OCI-LY3 (cell line): ENCODE data around the gene ZBTB6.
A peak's percentile ranks its signal among the peaks of the same experiment; 100 is the strongest.

ENCODE experiments used
- H2AFZ ChIP-seq: fragments of 200-600, 300-600 bp; shearing (Covaris generic); 2 replicates; pipeline ENCODE4 v1.6.0; 2014; ENCODE audit warnings: antibody characterized with exemption, low read depth, low read length
- H3K27ac ChIP-seq: fragments of 200-600, 300-600 bp; sonication (generic); 2 replicates; pipeline ENCODE4 v1.5.1; 2014; ENCODE audit warnings: mild to moderate bottlenecking, low read length, moderate library complexity, mixed read lengths
- H3K27me3 ChIP-seq: fragments of 200-600, 300-600 bp; sonication (generic); 2 replicates; pipeline ENCODE4 v1.6.1; 2014; ENCODE audit warnings: low read depth, low read length, mixed read lengths
- H3K36me3 ChIP-seq: fragments of 200-600, 300-600 bp; sonication (generic); replicated peaks from 2 replicates; pipeline ENCODE3; 2014; ENCODE audit warnings: low read depth, low read length, mixed read lengths
- H3K4me1 ChIP-seq: fragments of 300-600, 200-600 bp; sonication (generic); 2 replicates; pipeline ENCODE4 v1.6.1; 2014; ENCODE audit warnings: low read length, mixed read lengths
- H3K4me2 ChIP-seq: fragments of 200-600, 300-600 bp; sonication (generic); 2 replicates; pipeline ENCODE4 v1.6.1; 2014; ENCODE audit warnings: low read length, mixed read lengths
- H3K4me3 ChIP-seq: fragments of 300-600, 200-600 bp; sonication (generic); 2 replicates; pipeline ENCODE4 v1.5.1; 2014; ENCODE audit warnings: antibody characterized with exemption, mild to moderate bottlenecking, low read length, moderate library complexity
- H3K79me2 ChIP-seq: fragments of 300-600, 200-600 bp; shearing (Covaris generic); 2 replicates; pipeline ENCODE4 v1.6.1; 2014; ENCODE audit warnings: mild to moderate bottlenecking, low read length, mixed read lengths
- H3K9ac ChIP-seq: fragments of 300-600, 200-600 bp; shearing (Covaris generic); 2 replicates; pipeline ENCODE4 v1.6.0; 2014; ENCODE audit warnings: mild to moderate bottlenecking, low read length, moderate library complexity
- H3K9me3 ChIP-seq: fragments of 200-600, 300-600 bp; shearing (Covaris generic); 2 replicates; pipeline ENCODE4 v1.6.1; 2014; ENCODE audit warnings: low read length, mixed read lengths; ENCODE audit not compliant: insufficient read depth
- H4K20me1 ChIP-seq: fragments of 200-600, 300-600 bp; sonication (generic); 2 replicates; pipeline ENCODE4 v1.6.1; 2016; ENCODE audit warnings: low read length, mixed read lengths; ENCODE audit not compliant: insufficient read depth
- CTCF ChIP-seq: fragments of 200-600, 300-600 bp; sonication (generic); IDR thresholded peaks from 2 replicates; pipeline ENCODE4 v1.5.1; 2014; ENCODE audit warnings: antibody characterized with exemption, low read length, low read depth
- EZH2phosphoT487 ChIP-seq: fragments of 200-600 bp; shearing (Covaris generic); IDR thresholded peaks from 2 replicates; pipeline ENCODE4 v1.6.1; 2018; ENCODE audit warnings: antibody characterized with exemption, mixed run types, low read depth

ZBTB6 gene

GRCh38 chr9:122936464-122936863 is 23.3 kb upstream of the ZBTB6 start:
- no peaks in the 10 kb centered on the region for H3K9me3 ChIP-seq
- TF ChIP-seq EZH2phosphoT487 (no peak), CTCF (no peak)
- no peak overlapping the region for H3K4me3 ChIP-seq
- no peak overlapping the region for H2AFZ ChIP-seq
- H3K27me3 ChIP-seq, result no peaks in the 10 kb centered on the region
- peaks cover 2% of the 10 kb centered on the region; the same call in 1 of the 2 replicates for H4K20me1 ChIP-seq
- no peak overlapping the region for H3K9ac ChIP-seq
- peaks cover 16% of the 10 kb centered on the region for H3K36me3 ChIP-seq
- no peak overlapping the region for H3K4me2 ChIP-seq
- peaks cover 15% of the 10 kb centered on the region for H3K4me1 ChIP-seq
- no peak overlapping the region for H3K27ac ChIP-seq
- H3K79me2 ChIP-seq, result peaks cover 57% of the 10 kb centered on the region

- Histone ChIP-seq H3K9me3 (no peaks in the 10 kb centered on the region; the same call in 1 of the 2 replicates), H2AFZ (peak within 1 kb of the TSS; percentile 51), H3K4me3 (peak within 1 kb of the TSS; percentile 94), H3K4me1 (peaks cover 18% of the 10 kb centered on the region), H3K79me2 (peaks cover 88% of the 10 kb centered on the region), H4K20me1 (no peaks in the 10 kb centered on the region), H3K4me2 (peak within 1 kb of the TSS; percentile 77), H3K36me3 (peaks cover 11% of the 10 kb centered on the region), H3K27me3 (no peaks in the 10 kb centered on the region), H3K27ac (peak within 1 kb of the TSS; percentile 82), H3K9ac (peak within 1 kb of the TSS; percentile 87)
- TF ChIP-seq CTCF (no peak), EZH2phosphoT487 (no peak)
These were observed 18.4 kb upstream of the ZBTB6 start, which contains the start of gene ZBTB26 for GRCh38 chr9:122931226-122932121. Gene ZBTB26, minus strand, starts transcription at chr9:122931512. Its CDS starts 11,578 bp downstream, at chr9:122919934.

GRCh38 chr9:122930541-122931225 is 17.6 kb upstream of the ZBTB6 start:
- H4K20me1 ChIP-seq, result no peaks in the 10 kb centered on the region
- H3K27ac ChIP-seq, result peak overlapping the region; percentile 82
- no peaks in the 10 kb centered on the region; the same call in 1 of the 2 replicates for H3K9me3 ChIP-seq
- H3K4me3 ChIP-seq, result peak overlapping the region; percentile 94
- peaks cover 18% of the 10 kb centered on the region for H3K4me1 ChIP-seq
- H3K27me3 ChIP-seq, result no peaks in the 10 kb centered on the region
- H2AFZ ChIP-seq, result no peak overlapping the region
- H3K9ac ChIP-seq, result peak overlapping the region; percentile 87
- H3K4me2 ChIP-seq, result peak overlapping the region; percentile 76
- TF ChIP-seq CTCF (no peak), EZH2phosphoT487 (no peak)
- H3K36me3 ChIP-seq, result peaks cover 6% of the 10 kb centered on the region
- H3K79me2 ChIP-seq, result peaks cover 82% of the 10 kb centered on the region
